HG03520 (cell line): ENCODE data around the gene RNF26.

Experiments used
- ATAC-seq: cut with Tn5 transposase; IDR thresholded peaks from one replicate; pipeline ENCODE4 v1.9.1; 2021; ENCODE audit warnings: mild to moderate bottlenecking, moderate library complexity; ENCODE audit not compliant: unreplicated experiment

Gene RNF26

DNA sequence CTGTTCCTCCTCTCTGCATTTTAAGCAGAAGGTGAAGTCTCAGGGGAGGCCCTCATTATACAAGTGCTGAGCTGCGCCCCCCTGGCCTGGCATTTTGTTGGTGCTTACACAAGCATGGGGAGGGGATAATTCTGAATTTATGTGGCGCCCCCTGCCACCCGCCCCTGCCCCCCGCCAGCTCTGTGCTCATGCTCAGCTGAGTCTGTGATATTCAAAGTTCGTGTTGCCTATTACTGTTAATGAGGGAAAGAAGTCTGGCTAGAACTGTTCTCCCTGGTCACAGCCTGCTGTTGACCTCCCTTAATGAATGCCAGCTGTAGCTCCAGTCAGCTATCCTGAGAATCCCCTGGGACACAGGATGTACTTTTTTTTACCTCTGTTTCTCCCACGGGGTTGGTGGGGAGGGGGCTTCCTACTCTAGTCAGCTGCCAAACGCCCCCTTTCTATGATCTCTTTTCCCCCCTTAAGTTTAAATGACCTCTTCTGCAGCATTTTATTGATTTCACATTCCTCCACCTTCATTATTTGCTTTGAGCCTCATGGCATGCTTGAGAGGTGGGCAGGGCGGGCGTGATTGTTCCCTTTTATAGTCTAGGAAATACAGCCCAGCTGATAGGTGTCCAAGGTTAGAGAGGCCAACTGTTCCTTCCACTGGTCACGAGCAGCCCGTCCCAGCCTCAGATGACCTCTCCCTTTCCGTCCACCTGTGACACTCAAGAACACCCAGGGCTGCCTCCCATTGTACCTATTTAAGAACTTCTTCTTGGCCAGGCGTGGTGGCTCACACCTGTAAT, 35.0 kb downstream of the RNF26 start:
- ATAC-seq: no peak

DNA sequence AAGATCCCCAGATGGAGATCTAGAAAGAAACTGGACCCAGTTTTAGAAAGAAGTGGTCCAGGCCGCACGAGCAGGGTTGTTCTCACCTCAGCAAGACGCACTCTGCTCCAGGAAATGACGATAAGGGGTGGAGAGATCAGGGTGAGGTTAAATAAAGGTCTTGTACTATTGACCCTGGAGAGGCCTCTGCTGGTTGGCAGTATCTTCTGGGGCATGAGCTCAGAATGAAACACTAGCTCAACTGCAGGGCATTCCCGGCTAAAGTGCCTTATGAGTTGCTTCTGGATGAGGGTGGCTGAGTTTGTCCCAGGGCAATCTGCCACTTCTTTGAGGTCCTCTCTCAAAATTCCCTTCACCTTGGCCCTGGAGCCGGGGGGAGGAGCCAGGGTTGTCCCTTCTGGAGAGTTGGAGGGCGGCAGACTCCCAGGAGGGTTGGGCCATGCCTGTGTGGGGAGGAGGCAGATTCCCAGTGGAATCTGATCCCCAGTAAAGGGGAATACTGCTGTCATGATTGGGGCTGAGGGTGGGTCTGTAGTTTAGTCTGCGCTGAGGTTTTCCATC, 36.2 kb downstream of the RNF26 start:
- peak; percentile 56 for ATAC-seq

DNA sequence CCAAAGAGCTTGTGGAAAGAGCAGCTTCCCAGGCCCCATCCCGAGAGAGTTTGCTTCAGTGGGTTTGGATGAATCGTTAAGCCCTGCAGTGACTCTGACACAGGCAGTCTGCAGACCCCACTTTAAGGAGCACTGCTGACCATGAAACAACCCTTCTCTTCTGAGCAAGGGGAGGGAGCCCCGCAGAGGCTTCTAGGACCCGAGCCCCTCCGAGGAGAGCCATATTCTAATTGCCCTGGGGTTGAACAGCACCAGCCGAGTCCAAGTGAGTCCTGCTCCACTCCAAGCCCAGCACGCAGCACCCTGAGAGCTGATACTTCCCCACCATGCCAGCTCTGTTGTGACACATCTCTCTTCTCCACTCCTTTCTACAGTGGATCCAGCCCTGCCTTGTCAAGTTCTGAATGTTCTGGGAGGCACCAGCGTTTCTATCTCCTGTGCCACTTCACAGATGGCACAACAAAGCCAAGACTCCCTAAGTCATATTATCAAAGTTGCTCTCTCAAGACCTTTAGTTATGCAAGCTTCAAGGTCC, 36.8 kb downstream of the RNF26 start:
- ATAC-seq: no peak

DNA sequence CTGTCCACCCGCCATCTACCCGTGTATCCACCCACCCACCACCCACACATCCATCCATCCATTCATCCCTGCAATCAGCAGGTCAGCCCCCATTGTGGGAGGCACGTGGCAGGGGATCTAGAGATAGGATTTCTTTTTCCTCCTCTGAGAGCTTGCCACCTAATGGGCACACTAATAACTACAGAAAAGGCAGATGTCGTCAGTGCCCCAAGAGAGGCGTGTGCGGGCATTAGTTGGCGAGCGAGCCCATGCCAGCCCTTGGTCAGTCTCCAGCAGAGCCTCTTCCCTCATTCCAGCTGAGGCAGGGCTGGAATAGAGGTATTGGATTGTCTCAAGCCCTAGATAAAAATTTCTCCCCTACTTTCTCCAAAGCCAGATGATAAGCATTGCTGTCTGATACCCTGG, 37.5 kb downstream of the RNF26 start:
- ATAC-seq: no peak

DNA sequence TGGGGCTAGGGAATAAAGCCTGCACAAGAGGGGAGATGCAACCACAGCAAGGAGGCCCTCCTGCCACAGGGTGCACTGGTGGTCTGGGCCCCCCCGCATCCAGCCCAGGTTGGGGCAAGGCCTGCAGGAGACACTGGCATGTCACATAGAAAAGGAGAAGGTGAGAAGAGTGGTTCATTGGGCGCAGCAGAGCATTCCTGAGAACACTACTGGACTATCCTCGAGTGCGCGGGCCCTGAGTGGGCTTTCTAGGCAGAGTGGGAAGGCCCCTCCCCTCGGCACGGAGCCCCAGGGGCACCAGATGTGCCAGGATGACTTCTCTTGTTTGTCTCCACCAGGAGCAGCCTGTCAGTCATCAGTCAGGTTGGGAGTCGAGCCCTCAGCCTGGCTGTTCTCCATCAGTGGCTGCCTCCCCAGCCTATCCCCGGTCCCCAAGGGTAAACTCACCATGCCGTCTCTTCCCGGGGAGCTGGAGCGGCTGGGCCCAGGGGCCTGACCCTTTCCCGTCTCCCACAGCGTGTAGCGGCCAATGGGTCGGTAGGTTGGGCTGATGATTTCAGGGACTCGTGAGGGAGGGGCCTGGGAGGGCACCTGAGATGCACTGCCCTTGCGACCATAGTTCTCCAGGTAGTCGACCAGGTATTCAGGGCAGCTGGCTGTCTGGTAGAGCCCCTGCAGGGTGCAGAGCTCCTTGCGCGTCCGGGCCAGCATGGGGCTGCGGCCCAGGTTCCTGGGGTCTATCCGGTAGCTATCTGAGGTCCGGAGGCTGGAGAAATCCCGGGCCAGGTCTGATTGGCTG, 38.1 kb downstream of the RNF26 start:
- ATAC-seq: no peak

DNA sequence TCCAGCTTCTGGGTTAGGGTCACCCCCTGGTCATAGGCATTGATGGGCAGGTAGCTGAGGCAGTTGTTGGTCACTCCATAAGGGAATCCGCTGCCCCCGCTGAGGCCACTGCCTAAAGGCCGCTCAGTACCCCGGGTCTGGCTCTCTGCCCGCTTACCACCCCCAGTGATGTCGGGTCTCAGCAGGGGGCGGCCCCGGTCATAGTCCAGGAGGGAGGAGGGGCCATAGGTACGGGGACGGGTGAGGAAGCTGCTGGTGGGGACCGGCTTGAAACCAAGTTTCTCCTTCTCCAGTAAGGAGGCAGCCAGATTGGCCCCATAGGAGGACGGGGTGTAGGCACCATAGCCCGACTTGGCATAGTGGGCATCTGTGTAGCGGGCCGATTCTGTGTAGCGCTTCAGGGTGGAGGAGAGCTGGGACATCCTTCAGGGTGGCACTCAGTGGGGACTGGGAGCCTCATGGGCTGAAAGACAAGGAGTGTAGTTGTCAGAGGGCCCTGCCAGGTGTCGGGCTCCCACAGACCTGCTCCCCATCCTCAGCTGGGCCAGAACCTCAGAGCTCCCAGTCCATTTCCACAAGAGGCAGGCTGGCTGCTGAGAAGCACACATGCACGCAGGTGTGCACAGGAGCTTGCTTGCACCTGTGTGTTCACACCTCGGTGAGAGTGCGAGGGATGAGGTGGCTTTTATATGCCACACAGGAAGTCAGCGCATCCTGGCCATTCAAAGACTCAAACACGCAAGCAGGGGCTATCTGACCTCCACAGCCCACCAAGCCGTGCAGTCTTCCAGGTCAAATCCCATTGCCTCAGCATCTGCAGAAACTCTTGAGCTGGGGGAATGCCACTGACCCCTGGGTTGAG, 39.0 kb downstream of the RNF26 start:
- ATAC-seq: no peak

DNA sequence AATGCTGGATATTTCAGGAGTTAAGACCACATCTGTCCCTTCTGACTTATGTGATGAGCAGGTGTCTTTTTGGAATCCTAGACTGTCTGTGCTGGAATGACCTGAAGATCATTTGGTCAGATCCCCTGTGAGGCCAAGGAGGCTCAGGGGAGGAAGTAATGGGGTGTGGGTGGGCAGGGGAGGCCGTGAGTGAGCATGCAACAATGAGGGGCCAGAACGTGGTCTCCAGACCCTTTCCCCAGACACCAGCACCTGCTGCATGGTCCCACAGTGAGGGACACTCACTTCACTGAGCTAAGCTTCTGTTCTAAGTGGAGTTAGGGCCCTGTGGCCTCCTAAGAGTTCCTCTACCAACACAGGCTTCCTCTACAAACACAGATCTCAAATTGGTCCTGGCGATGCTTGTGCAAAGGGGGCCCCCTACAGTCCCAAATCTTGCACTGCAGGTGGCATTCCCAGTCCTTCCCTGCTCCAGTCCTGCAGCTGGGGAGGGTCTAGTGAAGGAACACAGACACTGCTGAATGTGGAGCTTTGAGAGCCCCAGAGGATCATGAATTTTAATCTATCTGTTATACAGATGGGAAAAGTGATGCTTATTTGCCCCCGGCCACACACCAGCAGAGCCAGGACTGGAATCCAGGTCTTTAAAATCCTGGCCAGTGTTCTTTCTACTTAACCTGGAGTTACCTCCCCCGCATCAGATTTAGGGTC, 39.7 kb downstream of the RNF26 start:
- no peak for ATAC-seq

DNA sequence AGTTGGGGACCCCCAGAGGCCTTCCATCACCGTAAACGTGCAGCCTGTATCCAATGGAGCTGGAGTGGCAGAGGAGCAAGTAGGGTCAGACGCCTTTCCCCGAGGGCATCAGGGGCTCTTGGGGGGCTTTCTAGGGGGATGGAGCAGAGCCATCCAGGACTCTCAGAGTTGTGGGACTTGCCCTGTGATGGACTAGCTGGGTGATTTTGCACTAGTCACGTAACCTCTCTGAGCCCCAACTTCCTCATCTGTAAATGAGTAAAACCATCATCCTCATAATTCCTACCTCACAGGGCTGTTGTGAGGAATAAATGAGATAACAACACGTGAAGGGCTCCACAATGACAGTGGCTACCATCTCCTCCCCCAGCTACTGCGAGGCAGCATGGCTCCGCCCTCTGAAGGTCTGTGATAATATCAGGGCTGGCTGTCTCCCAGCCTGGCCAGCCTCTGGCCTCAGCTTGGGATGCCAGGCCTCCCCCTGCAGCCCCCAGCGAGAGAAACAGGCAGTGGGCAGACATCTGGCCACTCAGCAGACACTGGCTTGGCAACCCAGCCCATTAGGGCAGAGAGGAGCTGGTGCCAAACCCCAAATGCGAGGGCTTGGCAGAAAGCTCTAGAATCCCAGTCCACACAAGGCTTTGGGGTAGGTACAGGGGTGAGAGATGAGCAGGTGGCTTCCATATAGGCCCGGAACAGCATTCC, 40.5 kb downstream of the RNF26 start:
- no peak for ATAC-seq

DNA sequence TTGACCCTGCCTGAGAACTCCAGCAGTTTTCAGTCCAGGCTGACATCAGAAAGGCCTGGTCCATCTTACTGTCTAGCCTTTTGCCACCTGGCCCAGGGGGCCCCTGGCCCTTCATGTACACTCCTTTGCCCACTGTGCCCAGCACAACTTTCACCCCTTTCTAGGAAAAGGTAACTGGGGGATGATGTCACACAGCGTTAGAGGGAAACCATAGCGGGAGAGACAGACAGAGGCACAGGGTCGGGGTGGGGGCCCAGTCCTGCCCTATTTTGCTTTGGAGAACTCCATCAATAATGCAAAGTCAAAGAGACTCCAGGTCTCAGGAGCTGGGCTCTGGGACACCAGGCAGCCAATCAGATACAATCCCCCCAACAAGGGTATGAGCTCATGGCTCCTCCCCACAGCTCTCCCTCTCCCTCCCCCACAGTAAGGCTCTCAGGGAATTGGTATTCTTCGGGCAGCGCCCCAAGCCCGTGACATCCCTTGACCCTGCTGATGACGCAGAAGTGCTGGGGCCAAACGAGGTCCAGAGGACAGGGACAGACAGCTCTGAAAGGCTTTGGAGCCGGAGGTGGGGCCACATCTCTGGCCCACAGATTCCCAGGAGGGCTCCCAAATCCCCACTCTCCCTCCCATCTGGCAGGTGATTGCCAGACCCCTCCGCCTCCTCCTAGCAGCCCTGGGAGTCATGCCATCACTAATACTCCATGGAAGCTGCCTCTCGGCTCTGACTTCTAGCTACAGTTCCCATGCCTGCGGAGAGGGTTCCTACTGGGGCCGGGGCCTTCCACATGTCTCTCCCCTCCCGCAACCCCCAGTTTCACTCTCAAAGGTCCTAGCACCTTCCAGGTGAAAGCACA, 41.2 kb downstream of the RNF26 start:
- no peak for ATAC-seq

DNA sequence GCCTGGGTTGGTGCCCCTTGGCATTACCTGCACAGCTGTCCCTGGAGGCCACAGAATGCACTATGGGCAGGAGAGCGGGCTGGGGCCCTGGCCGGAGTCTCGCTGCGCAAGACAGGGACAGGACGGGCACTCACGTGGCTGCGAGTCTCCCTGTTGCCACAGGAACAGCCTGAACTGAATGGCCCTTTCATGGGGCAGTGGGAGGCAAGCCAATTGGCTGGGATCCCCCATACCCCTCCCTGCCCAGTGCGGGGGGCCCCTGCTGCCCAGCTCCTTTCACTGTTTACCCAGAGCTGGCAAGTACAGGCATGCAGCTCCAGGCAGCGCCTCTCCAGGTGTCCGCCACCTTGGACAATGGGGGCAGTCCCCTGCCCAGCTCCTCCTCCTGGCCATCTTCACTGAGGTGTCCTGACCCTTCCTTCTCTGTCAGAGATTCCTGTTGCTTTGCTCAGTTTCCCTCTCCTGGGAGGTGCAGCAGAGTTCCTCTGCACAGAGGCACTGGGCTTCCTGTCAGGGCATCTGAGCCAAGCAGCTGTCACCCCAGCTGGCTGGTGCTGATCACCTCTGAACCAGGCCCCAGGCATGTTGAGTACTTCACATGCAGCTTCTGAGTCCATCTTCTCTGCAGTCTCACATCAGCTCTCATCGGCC, 42.0 kb downstream of the RNF26 start:
- ATAC-seq: no peak

DNA sequence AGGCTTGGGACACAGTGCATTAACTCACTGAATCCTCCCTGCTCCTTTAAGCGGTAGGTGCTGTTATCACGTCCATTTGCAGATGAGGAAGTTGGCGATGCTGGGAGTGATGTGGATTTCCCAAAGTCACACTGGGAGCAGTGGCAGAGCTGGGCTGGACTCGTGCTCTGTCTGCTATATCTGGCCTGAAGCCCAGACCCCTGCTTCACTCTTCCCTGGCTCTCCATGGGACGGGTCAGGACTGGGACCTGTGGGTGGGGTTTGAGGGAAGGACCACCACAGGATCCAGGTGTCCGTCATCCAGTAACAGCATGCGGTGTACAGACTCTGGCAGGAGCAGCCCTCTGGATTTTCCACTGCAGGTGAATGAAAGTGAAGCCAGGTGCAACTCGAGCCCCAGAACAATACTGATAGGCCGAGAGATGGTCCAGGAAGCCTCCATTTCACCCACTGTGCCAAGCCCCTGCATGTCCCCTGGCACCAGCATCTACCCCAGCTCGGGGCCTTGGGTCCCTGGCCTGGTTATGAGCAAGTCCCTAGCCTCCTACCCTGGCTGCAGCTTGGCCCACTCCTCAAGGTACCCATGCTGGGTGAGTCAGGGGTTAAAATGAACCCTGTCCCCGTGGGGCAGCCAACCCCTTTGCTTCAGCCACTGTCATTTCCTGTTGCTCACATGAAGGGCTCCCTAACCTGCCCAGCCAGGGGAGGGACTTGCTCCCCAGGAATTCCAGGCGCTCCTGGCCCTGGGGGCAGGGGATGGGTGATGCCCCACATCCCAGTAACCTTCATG, 43.0 kb downstream of the RNF26 start:
- no peak for ATAC-seq

DNA sequence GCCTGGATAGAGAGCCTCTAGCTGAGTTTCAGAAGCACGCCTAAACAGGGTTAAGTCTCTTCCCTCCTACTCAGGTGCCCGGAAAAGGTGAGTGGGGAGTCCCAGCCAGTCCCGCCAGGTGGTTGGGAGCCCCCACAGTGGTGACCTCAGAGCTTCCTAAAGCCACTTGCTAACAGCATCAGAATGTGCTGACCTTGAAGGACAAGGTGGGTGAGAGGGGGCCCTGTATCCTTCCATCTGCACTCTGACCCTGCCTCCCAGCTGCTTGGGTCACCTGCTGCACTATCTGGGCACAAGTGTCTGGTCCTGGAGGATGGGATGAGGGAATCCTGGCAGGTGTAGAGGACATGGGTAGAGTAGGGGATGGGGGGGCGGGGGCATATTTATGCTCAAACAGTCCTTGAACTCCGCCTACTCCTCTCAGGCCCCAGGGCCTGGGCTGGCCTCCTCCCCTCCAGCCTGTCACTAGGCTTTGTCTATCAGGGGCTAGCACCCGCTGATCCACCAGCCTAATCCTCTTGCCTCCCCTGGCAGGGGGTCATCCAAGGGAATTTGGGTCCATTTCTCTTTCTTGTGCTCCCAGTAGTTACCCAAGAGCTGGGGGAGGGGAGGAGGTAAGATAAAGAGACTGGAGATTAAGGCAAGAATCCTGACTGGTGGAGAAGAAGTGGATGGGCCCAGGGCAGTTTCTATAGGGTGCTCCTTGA, 43.8 kb downstream of the RNF26 start:
- ATAC-seq: no peak

DNA sequence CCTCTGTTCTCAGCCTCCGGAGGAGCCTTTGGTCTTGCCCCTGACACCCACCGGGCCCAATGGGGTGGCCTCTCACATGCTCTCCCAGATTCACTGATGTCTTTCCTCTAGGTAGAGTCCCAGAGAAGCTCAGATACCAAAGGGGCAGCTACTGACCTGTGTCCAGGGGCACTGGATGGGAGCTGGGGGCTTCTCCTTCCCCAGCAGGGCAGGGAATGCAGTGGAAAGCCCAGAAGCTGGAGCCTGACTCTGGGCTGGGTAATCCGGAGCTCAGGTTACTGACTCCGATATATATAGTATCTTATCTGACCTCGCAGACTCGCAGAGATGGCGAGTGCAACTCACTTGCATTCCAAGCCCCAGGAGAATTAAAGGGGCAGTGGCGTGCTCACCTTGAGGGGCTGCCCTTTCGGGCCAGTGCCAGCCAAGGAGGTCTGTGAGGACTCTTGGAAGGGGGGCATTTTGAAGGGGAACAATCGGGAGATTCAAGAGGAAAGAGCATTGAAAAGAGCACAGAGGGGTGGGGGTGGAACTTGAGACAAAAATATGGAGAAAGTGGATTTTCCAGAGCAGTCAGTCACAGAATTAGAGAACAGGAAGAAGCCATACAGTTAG, 44.6 kb downstream of the RNF26 start:
- no peak for ATAC-seq

DNA sequence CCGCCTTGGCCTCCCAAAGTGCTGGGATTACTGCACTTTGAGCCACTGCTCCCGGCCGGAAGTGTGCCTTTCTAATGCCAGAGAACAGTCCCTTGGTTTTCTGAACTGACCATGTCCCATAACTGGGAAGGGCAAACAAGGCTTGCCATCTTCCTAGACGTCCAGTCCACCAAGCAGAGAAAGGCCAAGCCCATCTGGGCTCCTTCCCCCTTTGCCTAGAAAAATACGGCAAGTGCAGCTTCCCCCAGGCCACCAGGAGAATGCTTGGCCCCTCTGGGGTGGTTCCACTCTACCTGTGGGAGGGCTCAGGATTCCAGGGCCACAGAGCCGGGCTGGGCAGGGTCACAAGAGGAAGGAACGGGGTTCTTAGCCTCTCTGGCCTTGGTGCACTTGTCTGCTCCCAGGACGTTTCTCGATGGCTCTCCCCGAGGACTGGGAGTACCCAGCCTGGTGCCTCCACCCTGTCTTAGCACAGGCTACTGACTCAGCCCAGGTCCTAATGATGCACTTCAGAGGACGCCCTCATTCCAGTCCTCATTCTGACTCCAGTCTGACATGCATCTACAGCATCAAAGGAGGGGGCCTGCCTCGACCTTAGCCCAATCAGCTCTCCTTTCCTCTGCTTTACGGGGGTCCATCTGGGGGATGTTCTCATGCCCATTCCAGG, 46.0 kb downstream of the RNF26 start:
- no peak for ATAC-seq

DNA sequence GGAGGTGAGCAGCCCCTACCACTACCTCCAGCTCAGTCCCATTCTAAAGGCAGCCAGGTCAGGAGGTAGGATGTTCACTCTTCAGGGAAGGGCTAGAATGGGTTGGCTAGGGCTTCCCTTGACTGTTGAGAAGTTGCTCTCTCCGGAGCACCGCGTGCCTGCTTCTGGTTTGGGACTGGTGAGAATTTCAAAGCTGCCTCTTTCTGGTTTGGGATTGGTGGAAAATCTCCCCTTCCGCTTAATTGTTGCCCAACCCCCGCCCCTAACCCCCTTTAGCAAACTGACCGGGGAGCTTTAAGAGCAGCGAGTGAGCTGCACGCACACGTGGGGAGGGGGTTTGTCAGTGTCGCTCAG, 46.5 kb downstream of the RNF26 start:
- ATAC-seq: no peak
